ENCODE data around the gene GHR.

GHR gene

DNA sequence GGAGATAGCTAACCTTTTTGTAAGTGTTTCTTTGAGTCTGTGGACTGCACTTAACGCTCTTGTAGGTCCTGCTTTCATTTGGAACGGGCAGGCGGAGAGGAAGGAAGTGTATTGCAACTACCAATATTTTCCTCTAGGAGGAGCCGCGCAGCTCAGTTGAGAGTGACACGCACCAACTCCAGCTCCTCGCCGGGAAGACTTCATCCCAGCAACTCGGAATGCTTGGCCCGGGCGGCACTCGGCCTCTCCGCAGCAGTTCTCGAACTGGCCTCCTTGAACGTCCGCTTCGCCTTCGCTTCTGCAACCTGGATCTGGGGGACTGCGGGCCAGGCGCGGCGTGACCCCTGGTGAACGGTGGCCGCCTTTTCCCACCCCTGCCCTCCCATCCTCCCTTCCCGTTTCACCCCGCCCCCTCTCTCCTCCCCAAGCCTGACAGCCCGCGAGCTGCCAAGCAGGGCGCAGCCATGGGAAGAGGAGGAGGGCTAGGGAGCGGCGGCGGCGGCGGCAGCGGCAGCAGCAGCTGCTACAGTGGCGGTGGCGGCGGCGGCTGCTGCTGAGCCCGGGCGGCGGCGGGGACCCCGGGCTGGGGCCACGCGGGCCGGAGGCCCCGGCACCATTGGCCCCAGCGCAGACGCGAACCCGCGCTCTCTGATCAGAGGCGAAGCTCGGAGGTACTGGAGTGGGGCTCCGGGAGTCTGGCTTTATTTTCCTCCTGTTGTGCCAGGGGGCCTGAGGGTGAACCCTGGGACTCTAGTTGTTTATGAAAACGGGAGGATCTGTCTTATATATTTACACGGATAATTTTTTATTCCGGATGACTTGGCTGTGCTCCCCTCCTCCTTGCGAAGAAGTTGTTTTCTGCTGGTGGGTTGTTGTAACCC, at the start of gene GHR:
Gene GHR, plus strand, starts transcription at position 155 of the 881 bp plus-strand sequence. CDS start 142,436 bp downstream, outside the sequence.
- H3K27me3 ChIP-seq (ENCODE audit: insufficient read depth, poor library complexity, severe bottlenecking): peaks cover 27% of the 10 kb centered on the region
- peak within 1 kb of the TSS; percentile 38 for H3K4me3 ChIP-seq (ENCODE audit: severe bottlenecking)
- no peaks in the 10 kb centered on the region for H3K9me3 ChIP-seq (ENCODE audit: severe bottlenecking)
- TF ChIP-seq CTCF (IDR thresholded peaks at IDR 0.05; ENCODE audit: poor library complexity, severe bottlenecking): peak; percentile 84
- H3K4me1 ChIP-seq (ENCODE audit: insufficient read depth, poor library complexity, severe bottlenecking): no peaks in the 10 kb centered on the region
- no peak within 1 kb of the TSS for H3K27ac ChIP-seq (ENCODE audit: poor library complexity, severe bottlenecking)
- no peaks in the 10 kb centered on the region for H3K36me3 ChIP-seq (ENCODE audit: low read depth)
- DNase-seq (ENCODE audit: low spot score): peak; percentile 88
- ATAC-seq (ENCODE audit: low read depth): peak; percentile 93

DNA sequence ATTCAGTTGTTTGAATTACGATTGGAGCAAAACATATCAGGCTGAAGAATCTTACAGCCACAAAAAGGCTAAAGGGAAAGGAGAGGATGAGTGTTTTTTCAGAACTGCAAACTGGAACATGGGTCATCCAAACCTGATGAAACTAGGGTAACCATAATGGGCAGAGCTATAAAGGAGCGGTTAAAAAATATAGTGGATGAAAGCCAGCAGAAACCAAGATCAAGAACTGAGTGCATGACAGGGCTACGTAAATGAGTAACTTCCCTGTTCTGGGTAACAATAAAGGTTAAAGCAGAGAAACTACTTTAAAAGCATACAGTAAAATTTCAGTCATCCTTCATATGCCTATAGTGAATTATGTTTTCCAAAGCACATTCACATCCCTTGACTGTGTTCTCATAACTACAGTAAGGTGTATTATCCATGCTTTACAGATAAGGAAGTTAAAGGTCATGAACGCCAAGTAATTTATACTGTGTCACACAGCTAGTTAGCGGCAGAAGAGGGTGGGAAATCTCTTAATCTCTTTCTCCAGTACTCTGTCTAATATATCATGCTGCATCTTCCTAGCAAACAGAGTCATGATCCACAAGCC, 48.5 kb upstream of the GHR start:
- Histone ChIP-seq H3K36me3 (ENCODE audit: low read depth) (no peaks in the 10 kb centered on the region), H3K4me3 (ENCODE audit: severe bottlenecking) (no peak overlapping the region), H3K27me3 (ENCODE audit: insufficient read depth, poor library complexity, severe bottlenecking) (no peaks in the 10 kb centered on the region), H3K4me1 (ENCODE audit: insufficient read depth, poor library complexity, severe bottlenecking) (no peaks in the 10 kb centered on the region), H3K9me3 (ENCODE audit: severe bottlenecking) (no peaks in the 10 kb centered on the region), H3K27ac (ENCODE audit: poor library complexity, severe bottlenecking) (no peak overlapping the region)
- no peak for TF ChIP-seq CTCF (IDR thresholded peaks at IDR 0.05; ENCODE audit: poor library complexity, severe bottlenecking)
- no peak for ATAC-seq (ENCODE audit: low read depth)
- DNase-seq (ENCODE audit: low spot score): no peak

- TF ChIP-seq CTCF (IDR thresholded peaks at IDR 0.05; ENCODE audit: poor library complexity, severe bottlenecking): no peak
- H3K27ac ChIP-seq (ENCODE audit: poor library complexity, severe bottlenecking): no peak overlapping the region
- no peaks in the 10 kb centered on the region for H3K27me3 ChIP-seq (ENCODE audit: insufficient read depth, poor library complexity, severe bottlenecking)
- no peak for DNase-seq (ENCODE audit: low spot score)
- no peaks in the 10 kb centered on the region for H3K9me3 ChIP-seq (ENCODE audit: severe bottlenecking)
- H3K4me1 ChIP-seq (ENCODE audit: insufficient read depth, poor library complexity, severe bottlenecking): no peaks in the 10 kb centered on the region
- no peaks in the 10 kb centered on the region for H3K36me3 ChIP-seq (ENCODE audit: low read depth)
- ATAC-seq (ENCODE audit: low read depth): peak; percentile 50; the same call in 1 of the 3 replicates
- H3K4me3 ChIP-seq (ENCODE audit: severe bottlenecking): no peak overlapping the region
Measured at GRCh38 chr5:42377496-42377895, 45.7 kb upstream of the GHR start.

GRCh38 chr5:42381973-42382372, 41.3 kb upstream of the GHR start:
- DNase-seq (ENCODE audit: low spot score) (no peak), ATAC-seq (ENCODE audit: low read depth) (peak; percentile 17; the same call in 1 of the 3 replicates)
- no peak overlapping the region for H3K4me3 ChIP-seq (ENCODE audit: severe bottlenecking)
- H3K4me1 ChIP-seq (ENCODE audit: insufficient read depth, poor library complexity, severe bottlenecking): no peaks in the 10 kb centered on the region
- no peak for TF ChIP-seq CTCF (IDR thresholded peaks at IDR 0.05; ENCODE audit: poor library complexity, severe bottlenecking)
- H3K36me3 ChIP-seq (ENCODE audit: low read depth): no peaks in the 10 kb centered on the region
- H3K27me3 ChIP-seq (ENCODE audit: insufficient read depth, poor library complexity, severe bottlenecking): no peaks in the 10 kb centered on the region
- no peaks in the 10 kb centered on the region for H3K9me3 ChIP-seq (ENCODE audit: severe bottlenecking)
- H3K27ac ChIP-seq (ENCODE audit: poor library complexity, severe bottlenecking): no peak overlapping the region

Data from RWPE2 (cell line).